Endothelial cell of umbilical vein (primary cell): ENCODE data around the gene CEP152. TPM values are rescaled to one million over a fixed set of nuclear protein-coding genes. Genes with fewer than 3 reads are reported as not detected.

Experiments
- BruUV-seq: library from RNA; stranded (reverse); fragments of 400-500 nt; replicated peaks from 2 replicates; lab custom pipeline; 2021; lab: Mats Ljungman, UMichigan
- CTCF ChIA-PET: fragments of 300-600, 350-600 bp; sonication (Branson Sonifier 250); formaldehyde crosslinking; loops from one replicate; lab custom pipeline; 2021; ENCODE audit warnings: antibody characterized with exemption, inconsistent platforms; lab: Charles Lee
- POLR2A ChIA-PET: fragments of 300-600, 350-600 bp; sonication (Branson Sonifier 250); formaldehyde crosslinking; loops from one replicate; lab custom pipeline; 2021; ENCODE audit warnings: antibody characterized with exemption, inconsistent platforms; lab: Charles Lee
- DNase-seq: peaks from one replicate; pipeline ENCODE4 v3.0.0-alpha.2; 2011; ENCODE audit warnings: low read depth, low spot score
- FAIRE-seq: peaks from 2 replicates; lab custom pipeline; 2011; peaks lifted over from hg19 to GRCh38; lab: Jason Lieb, UNC
- H2AFZ ChIP-seq: 2 replicates; pipeline ENCODE4 v1.6.0; 2012; ENCODE audit warnings: low read depth, low read length, control low read depth, inconsistent platforms
- H3K27ac ChIP-seq: 2 replicates; pipeline ENCODE4 v1.5.1; 2011; ENCODE audit warnings: low read depth, mild to moderate bottlenecking, control low read depth, low read length, moderate library complexity; ENCODE audit not compliant: insufficient read depth
- H3K27me3 ChIP-seq, 2 experiments: 2 replicates each; pipeline versions ENCODE4 v1.6.0 to v1.6.1; 2011; ENCODE audit warnings: low read length in 2 of 2, mixed read lengths in 1 of 2; ENCODE audit not compliant: control insufficient read depth in 2 of 2, insufficient read depth in 2 of 2
- H3K36me3 ChIP-seq, 2 experiments: 2 replicates in 1 of 2; 3 replicates in 1 of 2; pipeline ENCODE4 v1.5.1; 2011; ENCODE audit warnings: low read length in 2 of 2, mild to moderate bottlenecking in 1 of 2, moderate library complexity in 1 of 2; ENCODE audit not compliant: control insufficient read depth in 2 of 2, insufficient read depth in 2 of 2; ENCODE audit errors: extremely low read depth in 1 of 2
- H3K4me1 ChIP-seq: 3 replicates; pipeline ENCODE4 v1.5.1; 2011; ENCODE audit warnings: mild to moderate bottlenecking, low read length; ENCODE audit not compliant: control insufficient read depth, insufficient read depth; ENCODE audit errors: extremely low read depth
- H3K4me2 ChIP-seq: 2 replicates; pipeline ENCODE4 v1.6.1; 2011; ENCODE audit warnings: low read length, control low read depth, mixed read lengths; ENCODE audit not compliant: insufficient read depth
- H3K4me3 ChIP-seq, 3 experiments: fragments of 200-600 bp in 1 of 3; sonication (generic), shearing (Covaris generic) in 1 of 3; replicated peaks in 1 of 3; 2 replicates each; pipeline ENCODE4 v1.5.1; 2011 to 2016; ENCODE audit warnings: control low read depth in 3 of 3, low read length in 3 of 3, mild to moderate bottlenecking in 2 of 3, inconsistent platforms in 1 of 3, low read depth in 1 of 3, moderate library complexity in 1 of 3; ENCODE audit not compliant: insufficient read depth in 1 of 3
- H3K79me2 ChIP-seq: 2 replicates; pipeline ENCODE4 v1.6.0; 2012; ENCODE audit warnings: low read length, inconsistent platforms; ENCODE audit not compliant: control insufficient read depth, insufficient read depth
- H3K9ac ChIP-seq: replicated peaks from 2 replicates; pipeline ENCODE3; 2011; ENCODE audit warnings: low read length, control low read depth; ENCODE audit not compliant: insufficient read depth; ENCODE audit errors: extremely low read depth
- H3K9me1 ChIP-seq: replicated peaks from 3 replicates; pipeline ENCODE4 v1.6.0; 2011; ENCODE audit warnings: mild to moderate bottlenecking, low read length; ENCODE audit not compliant: control insufficient read depth, insufficient read depth; ENCODE audit errors: extremely low read depth
- H3K9me3 ChIP-seq: replicated peaks from 2 replicates; pipeline ENCODE4 v1.5.1; 2012; ENCODE audit warnings: low read length, inconsistent platforms; ENCODE audit not compliant: control insufficient read depth, insufficient read depth
- H4K20me1 ChIP-seq: replicated peaks from 2 replicates; pipeline ENCODE3; 2011; ENCODE audit warnings: mild to moderate bottlenecking, low read length; ENCODE audit not compliant: control insufficient read depth, insufficient read depth; ENCODE audit errors: extremely low read depth
- EZH2 ChIP-seq: IDR thresholded peaks from 2 replicates; pipeline ENCODE4 v1.6.1; 2012; ENCODE audit warnings: borderline replicate concordance, low read depth, mild to moderate bottlenecking, moderate library complexity, low read length, inconsistent platforms; ENCODE audit not compliant: severe bottlenecking
- FOS ChIP-seq: IDR thresholded peaks from 2 replicates; pipeline ENCODE4 v1.6.1; 2011; ENCODE audit warnings: mild to moderate bottlenecking, low read length, moderate library complexity, borderline replicate concordance; ENCODE audit not compliant: insufficient read depth
- GATA2 ChIP-seq: IDR thresholded peaks from 2 replicates; pipeline ENCODE4 v1.7.0; 2011; ENCODE audit warnings: low read depth, mild to moderate bottlenecking, moderate library complexity, mixed read lengths, low read length; ENCODE audit not compliant: insufficient read length, insufficient read depth
- JUN ChIP-seq: IDR thresholded peaks from 2 replicates; pipeline ENCODE4 v1.6.1; 2011; ENCODE audit warnings: borderline replicate concordance, low read depth; ENCODE audit not compliant: insufficient read length, insufficient read depth
- MYC ChIP-seq: IDR thresholded peaks from one replicate; pipeline ENCODE4 v1.6.1; 2011; ENCODE audit warnings: mild to moderate bottlenecking, low read depth, low read length
- POLR2A ChIP-seq: IDR thresholded peaks from 2 replicates; pipeline ENCODE4 v1.6.1; 2012; ENCODE audit warnings: low read depth, mild to moderate bottlenecking, control low read depth, low read length
- POLR2AphosphoS5 ChIP-seq: IDR thresholded peaks from 2 replicates; pipeline ENCODE4 v1.6.1; 2012; ENCODE audit warnings: low read depth, mild to moderate bottlenecking, control low read depth, low read length, moderate library complexity; ENCODE audit not compliant: insufficient read depth
- dilution Hi-C: fragments of 300-500 bp; cut with MboI; formaldehyde crosslinking; loops from one replicate; pipeline ENCODE4 v1.15.0; 2019; ENCODE audit warnings: low sequenced_read_pairs; ENCODE audit not compliant: extremely low pct_ligation_motif_present
- intact Hi-C: fragments of 100-400 bp; cut with micrococcal nuclease; formaldehyde crosslinking; loops from one replicate; pipeline ENCODE4 v1.10.0; 2022
- polyA plus RNA-seq, 4 experiments: library from polyadenylated mRNA; depleted of rRNA in 3 of 4; stranded (reverse) in 3 of 4; unstranded in 1 of 4; fragments of >200 nt; gene quantifications; 2 replicates each; pipeline versions ENCODE4 v1.2.1 to v1.2.3, GENCODE V29; 2011 to 2012; ENCODE audit warnings: missing spikeins in 1 of 4
- total RNA-seq: library from RNA; stranded (reverse); gene quantifications from 2 replicates; pipeline ENCODE4 v1.2.3, GENCODE V29; 2021
- TF ChIP-seq, protein P1 (sequence below), 2 donors: IDR thresholded peaks; 1 replicate in 1 of 2; 2 replicates in 1 of 2; pipeline ENCODE4 v1.5.1; 2011; ENCODE audit warnings: low read length in 2 of 2, mild to moderate bottlenecking in 2 of 2, moderate library complexity in 2 of 2, control low read depth in 1 of 2, inconsistent platforms in 1 of 2, low read depth in 1 of 2; ENCODE audit not compliant: insufficient read depth in 1 of 2; ENCODE audit errors: extremely low read depth in 1 of 2
- TF ChIP-seq, protein P2 (sequence below): IDR thresholded peaks from 2 replicates; pipeline ENCODE4 v1.6.1; 2011; ENCODE audit not compliant: insufficient read depth, insufficient read length

CEP152 gene
- total and polyA plus RNA-seq, 2 donors (not counting 3 experiments of a cell fraction or from before 2014, with no cell fraction given) = 3.0 to 15.7 TPM

- dilution Hi-C loops = no loop called here
- no TSS peak for BruUV-seq
- peak overlapping the region; percentile 31 for H3K4me2 ChIP-seq
These were observed 9.9 kb downstream of the CEP152 start for GRCh38 chr15:48800811-48801455.

DNA sequence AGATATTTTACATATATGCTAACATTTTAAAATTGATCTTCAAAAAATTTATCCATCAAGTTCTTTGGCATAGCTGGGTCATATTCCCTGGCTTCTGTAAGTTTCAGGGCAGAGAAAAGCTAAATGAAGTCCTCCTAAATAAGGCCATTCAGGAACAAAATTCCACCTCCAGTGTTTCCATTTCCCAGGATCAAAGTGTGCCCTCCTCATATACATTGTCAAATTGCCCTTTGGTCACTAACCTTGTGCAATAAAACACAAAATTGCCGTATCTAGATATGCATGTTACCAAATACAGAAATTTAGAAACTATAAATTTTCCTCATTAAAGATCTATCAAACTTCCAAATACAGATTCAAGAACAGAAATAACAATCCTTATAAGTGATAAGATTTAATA, 10.6 kb downstream of the CEP152 start:
- dilution Hi-C loops = no loop called here
- H3K9ac ChIP-seq = no peak overlapping the region

More at GRCh38 chr15:48800811-48801455, 9.9 kb downstream of the CEP152 start:
- Histone ChIP-seq H3K36me3 (no peaks in the 10 kb centered on the region), H3K27ac (no peak overlapping the region), H3K79me2 (peaks cover 15% of the 10 kb centered on the region), H3K4me1 (peaks cover 1% of the 10 kb centered on the region), H2AFZ (peak overlapping the region; percentile 30), H3K9ac (no peak overlapping the region), H3K4me3 (no peak overlapping the region), H3K27me3 (no peaks in the 10 kb centered on the region), H3K9me1 (no peaks in the 10 kb centered on the region), H3K9me3 (no peaks in the 10 kb centered on the region), H4K20me1 (no peaks in the 10 kb centered on the region)
- peak; percentile 50 for FAIRE-seq
- peak; percentile 72 for DNase-seq
- intact Hi-C loops = loop anchor here (1.0 to 2.0 kb wide), 3 partner anchors 82 to 443 kb away; no protein-coding TSS in a partner anchor
- POLR2A ChIA-PET = interaction anchor here (0.6 kb wide), 1 partner anchor 431 kb away, joined by 3 read pairs; no protein-coding TSS in a partner anchor
- CTCF ChIA-PET = interaction anchor here (0.6 to 5.0 kb wide), 43 partner anchors 8 to 1345 kb away, joined by 3 to 91 read pairs (median 5); partner anchors contain the start of genes CEP152 and FBN1
- TF ChIP-seq, protein P1, sequence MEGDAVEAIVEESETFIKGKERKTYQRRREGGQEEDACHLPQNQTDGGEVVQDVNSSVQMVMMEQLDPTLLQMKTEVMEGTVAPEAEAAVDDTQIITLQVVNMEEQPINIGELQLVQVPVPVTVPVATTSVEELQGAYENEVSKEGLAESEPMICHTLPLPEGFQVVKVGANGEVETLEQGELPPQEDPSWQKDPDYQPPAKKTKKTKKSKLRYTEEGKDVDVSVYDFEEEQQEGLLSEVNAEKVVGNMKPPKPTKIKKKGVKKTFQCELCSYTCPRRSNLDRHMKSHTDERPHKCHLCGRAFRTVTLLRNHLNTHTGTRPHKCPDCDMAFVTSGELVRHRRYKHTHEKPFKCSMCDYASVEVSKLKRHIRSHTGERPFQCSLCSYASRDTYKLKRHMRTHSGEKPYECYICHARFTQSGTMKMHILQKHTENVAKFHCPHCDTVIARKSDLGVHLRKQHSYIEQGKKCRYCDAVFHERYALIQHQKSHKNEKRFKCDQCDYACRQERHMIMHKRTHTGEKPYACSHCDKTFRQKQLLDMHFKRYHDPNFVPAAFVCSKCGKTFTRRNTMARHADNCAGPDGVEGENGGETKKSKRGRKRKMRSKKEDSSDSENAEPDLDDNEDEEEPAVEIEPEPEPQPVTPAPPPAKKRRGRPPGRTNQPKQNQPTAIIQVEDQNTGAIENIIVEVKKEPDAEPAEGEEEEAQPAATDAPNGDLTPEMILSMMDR (IDR thresholded peaks at IDR 0.05; ENCODE audit: extremely low read depth in 1 of 2, insufficient read depth in 1 of 2, low read depth in 1 of 2, low read length in 2 of 2) = peak; percentile 24 to 25
- TF ChIP-seq MYC = no peak

More for the DNA sequence above, 10.6 kb downstream of the CEP152 start:
- Histone ChIP-seq H3K79me2 (peaks cover 14% of the 10 kb centered on the region), H3K9me3 (no peaks in the 10 kb centered on the region), H3K27ac (no peak overlapping the region), H3K27me3 (no peaks in the 10 kb centered on the region), H3K36me3 (no peaks in the 10 kb centered on the region), H3K4me2 (no peak overlapping the region), H2AFZ (no peak overlapping the region), H4K20me1 (no peaks in the 10 kb centered on the region), H3K9me1 (no peaks in the 10 kb centered on the region), H3K4me3 (no peak overlapping the region), H3K4me1 (peaks cover 3% of the 10 kb centered on the region)
- no peak for DNase-seq
- no TSS peak for BruUV-seq
- POLR2A ChIA-PET = no interaction called here
- CTCF ChIA-PET = interaction anchor here (0.9 to 5.0 kb wide), 11 partner anchors 10 to 460 kb away, joined by 3 to 91 read pairs (median 5); partner anchors contain the start of genes CEP152 and FBN1
- FAIRE-seq = no peak
- TF ChIP-seq POLR2A (no peak), POLR2AphosphoS5 (no peak), EZH2 (no peak), FOS (no peak), MYC (no peak), GATA2 (no peak), JUN (no peak)
- TF ChIP-seq, protein P1 (IDR thresholded peaks at IDR 0.05; ENCODE audit: extremely low read depth in 1 of 2, insufficient read depth in 1 of 2, low read depth in 1 of 2, low read length in 2 of 2) = no peak
- TF ChIP-seq, protein P2, sequence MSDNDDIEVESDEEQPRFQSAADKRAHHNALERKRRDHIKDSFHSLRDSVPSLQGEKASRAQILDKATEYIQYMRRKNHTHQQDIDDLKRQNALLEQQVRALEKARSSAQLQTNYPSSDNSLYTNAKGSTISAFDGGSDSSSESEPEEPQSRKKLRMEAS = no peak
- intact Hi-C loops = loop anchor here (2.0 kb wide), 1 partner anchor 81 kb away; no protein-coding TSS in a partner anchor
